Measurements from ENCODE around the gene GJC1.

Gene GJC1

DNA sequence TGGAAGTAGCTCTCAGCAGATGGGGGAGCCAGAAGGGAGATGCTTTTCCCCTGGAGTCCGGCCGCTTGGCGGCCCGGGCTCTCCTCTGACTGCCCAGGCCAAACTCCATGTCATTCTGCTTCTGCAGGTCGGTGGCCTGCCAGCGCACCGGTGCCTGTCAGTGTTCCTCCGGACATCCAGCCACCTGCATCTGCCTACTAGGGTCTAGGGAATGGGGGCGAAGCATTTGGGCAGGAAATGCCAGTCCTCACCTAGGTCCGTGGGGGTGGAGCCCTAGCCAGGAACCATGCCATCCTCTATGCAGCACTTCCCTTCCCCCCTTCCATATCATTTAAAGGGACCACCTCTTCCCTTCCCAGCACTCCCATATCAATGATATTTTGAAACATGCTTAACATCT is 34.2 kb downstream of the GJC1 start:
- Histone ChIP-seq H3K4me1 (ENCODE audit: insufficient read depth, poor library complexity, severe bottlenecking) (peaks cover 15% of the 10 kb centered on the region), H3K27me3 (ENCODE audit: insufficient read depth, poor library complexity, severe bottlenecking) (no peaks in the 10 kb centered on the region), H3K36me3 (ENCODE audit: low read depth) (peaks cover 28% of the 10 kb centered on the region; the same call in 1 of the 2 replicates), H3K27ac (ENCODE audit: poor library complexity, severe bottlenecking) (peak overlapping the region; percentile 77), H3K9me3 (ENCODE audit: severe bottlenecking) (no peaks in the 10 kb centered on the region), H3K4me3 (ENCODE audit: severe bottlenecking) (no peak overlapping the region)
- DNase-seq (ENCODE audit: low spot score) (no peak), ATAC-seq (ENCODE audit: low read depth) (no peak)
- TF ChIP-seq CTCF (IDR thresholded peaks at IDR 0.05; ENCODE audit: poor library complexity, severe bottlenecking): no peak

- ATAC-seq (ENCODE audit: low read depth): no peak
- Histone ChIP-seq H3K27me3 (ENCODE audit: insufficient read depth, poor library complexity, severe bottlenecking) (no peaks in the 10 kb centered on the region), H3K9me3 (ENCODE audit: severe bottlenecking) (no peaks in the 10 kb centered on the region), H3K4me3 (ENCODE audit: severe bottlenecking) (no peak overlapping the region), H3K36me3 (ENCODE audit: low read depth) (peaks cover 23% of the 10 kb centered on the region; the same call in 1 of the 2 replicates), H3K4me1 (ENCODE audit: insufficient read depth, poor library complexity, severe bottlenecking) (peaks cover 15% of the 10 kb centered on the region), H3K27ac (ENCODE audit: poor library complexity, severe bottlenecking) (peak overlapping the region; percentile 77)
- TF ChIP-seq CTCF (IDR thresholded peaks at IDR 0.05; ENCODE audit: poor library complexity, severe bottlenecking): no peak
- no peak for DNase-seq (ENCODE audit: low spot score)
Measured at GRCh38 chr17:44795421-44795820, 34.7 kb downstream of the GJC1 start.

GRCh38 chr17:44794851-44795413 is 35.2 kb downstream of the GJC1 start:
- Histone ChIP-seq H3K4me1 (ENCODE audit: insufficient read depth, poor library complexity, severe bottlenecking) (peaks cover 15% of the 10 kb centered on the region), H3K27ac (ENCODE audit: poor library complexity, severe bottlenecking) (peak overlapping the region; percentile 77)
- no peak for DNase-seq (ENCODE audit: low spot score)

DNA sequence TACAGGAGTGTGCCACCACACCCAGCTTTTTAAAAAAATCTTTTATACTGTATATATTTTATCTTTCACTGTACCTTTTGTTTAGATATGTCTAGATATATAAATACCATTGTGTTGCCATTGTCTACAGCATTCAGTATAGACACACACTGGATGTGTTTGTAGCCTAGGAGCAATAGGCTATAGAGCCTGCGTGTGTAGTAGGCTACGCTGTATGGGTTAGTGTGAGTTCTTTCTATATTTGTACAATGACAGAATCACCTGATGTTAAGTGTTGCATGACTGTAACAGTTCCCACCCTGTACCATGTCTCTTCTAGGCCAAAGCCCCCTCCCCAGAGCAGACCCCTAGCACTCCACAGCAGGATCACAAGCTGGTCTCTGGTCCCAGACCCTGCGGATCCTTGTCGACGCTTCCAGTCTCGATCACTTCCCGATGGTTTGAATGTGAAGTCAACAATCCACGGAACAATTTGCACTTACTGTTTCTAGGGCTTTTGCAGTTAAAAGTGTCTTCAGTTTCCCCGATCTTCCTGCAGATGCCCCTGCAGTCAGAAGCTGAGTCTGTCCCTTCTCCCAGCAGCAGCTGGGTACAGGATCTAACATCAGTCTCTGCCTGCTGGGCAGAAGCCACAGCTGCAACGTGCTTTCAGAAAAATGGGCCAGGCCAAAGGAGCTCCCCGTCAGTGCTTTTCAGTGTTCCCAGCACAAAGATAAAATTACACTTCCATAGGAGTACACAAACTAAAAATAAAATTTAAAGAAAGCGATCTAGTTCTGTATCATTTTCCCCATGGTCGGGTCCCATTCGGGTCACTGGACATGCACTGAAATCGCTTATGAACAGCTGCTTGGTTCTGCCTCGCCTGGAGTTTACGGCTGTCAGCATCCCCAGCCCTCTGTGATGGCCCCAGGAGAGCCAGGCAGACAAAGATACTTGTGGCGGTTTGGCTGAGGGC is 35.9 kb downstream of the GJC1 start:
- Histone ChIP-seq H3K9me3 (ENCODE audit: severe bottlenecking) (no peaks in the 10 kb centered on the region), H3K4me1 (ENCODE audit: insufficient read depth, poor library complexity, severe bottlenecking) (peaks cover 15% of the 10 kb centered on the region), H3K36me3 (ENCODE audit: low read depth) (peaks cover 12% of the 10 kb centered on the region; the same call in 1 of the 2 replicates), H3K4me3 (ENCODE audit: severe bottlenecking) (no peak overlapping the region), H3K27me3 (ENCODE audit: insufficient read depth, poor library complexity, severe bottlenecking) (no peaks in the 10 kb centered on the region), H3K27ac (ENCODE audit: poor library complexity, severe bottlenecking) (peak overlapping the region; percentile 77)
- ATAC-seq (ENCODE audit: low read depth) (peak; percentile 4; the same call in 1 of the 3 replicates), DNase-seq (ENCODE audit: low spot score) (no peak)
- TF ChIP-seq CTCF (IDR thresholded peaks at IDR 0.05; ENCODE audit: poor library complexity, severe bottlenecking): no peak

More at GRCh38 chr17:44794851-44795413, 35.2 kb downstream of the GJC1 start:
- H3K9me3 ChIP-seq (ENCODE audit: severe bottlenecking): no peaks in the 10 kb centered on the region
- TF ChIP-seq CTCF (IDR thresholded peaks at IDR 0.05; ENCODE audit: poor library complexity, severe bottlenecking): no peak
- peaks cover 18% of the 10 kb centered on the region; the same call in 1 of the 2 replicates for H3K36me3 ChIP-seq (ENCODE audit: low read depth)
- ATAC-seq (ENCODE audit: low read depth): peak; percentile 80
- H3K27me3 ChIP-seq (ENCODE audit: insufficient read depth, poor library complexity, severe bottlenecking): no peaks in the 10 kb centered on the region
- H3K4me3 ChIP-seq (ENCODE audit: severe bottlenecking): no peak overlapping the region

Data from RWPE2 (cell line).